ENCODE data around the gene KRT3. TPM values are rescaled to one million over a fixed set of nuclear protein-coding genes. Genes with fewer than 3 reads are reported as not detected.

Gene KRT3
- total and polyA plus RNA-seq, 2 donors from 2014 or later = not detected

DNA sequence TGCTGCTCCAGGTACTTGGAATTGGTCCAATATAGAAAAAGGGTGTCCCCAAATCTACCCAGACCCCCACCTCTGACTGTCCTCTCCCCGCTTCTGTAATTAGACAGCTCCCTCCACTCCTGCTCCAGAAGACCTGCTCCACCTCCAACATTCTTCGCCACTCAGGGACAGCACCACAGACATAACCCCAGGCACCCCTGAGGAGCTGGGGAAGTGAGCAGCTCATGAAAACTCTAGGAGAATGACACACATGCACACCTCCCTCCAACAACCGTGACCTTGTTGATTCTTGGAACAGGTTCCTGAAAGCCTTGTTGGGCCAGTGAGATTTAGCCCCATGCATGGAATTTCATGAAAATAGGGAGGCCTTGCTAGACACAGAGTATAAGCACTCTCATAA is 9.8 kb upstream of the KRT3 start:
- Histone ChIP-seq H3K27ac (ENCODE audit: low read depth in 2 of 2, low read length in 2 of 2) (no peak overlapping the region), H3K4me1 (ENCODE audit: control insufficient read depth in 2 of 3, insufficient read depth in 2 of 3, low read depth in 1 of 3, low read length in 3 of 3) (no peaks in the 10 kb centered on the region), H3K4me3 (ENCODE audit: low read length in 3 of 3) (no peak overlapping the region), H3K9me3 (ENCODE audit: control insufficient read depth in 2 of 3, insufficient read depth in 1 of 3, low read length in 3 of 3) (no peaks in the 10 kb centered on the region), H3K27me3 (ENCODE audit: control insufficient read depth, insufficient read depth, low read length) (no peaks in the 10 kb centered on the region), H3K9ac (ENCODE audit: low read length in 3 of 3) (no peak overlapping the region), H3K36me3 (ENCODE audit: control insufficient read depth in 2 of 3, insufficient read depth in 3 of 3, low read length in 3 of 3) (no peaks in the 10 kb centered on the region)
- DNase-seq = no peak
- no peak for FAIRE-seq
- TF ChIP-seq, protein P1, sequence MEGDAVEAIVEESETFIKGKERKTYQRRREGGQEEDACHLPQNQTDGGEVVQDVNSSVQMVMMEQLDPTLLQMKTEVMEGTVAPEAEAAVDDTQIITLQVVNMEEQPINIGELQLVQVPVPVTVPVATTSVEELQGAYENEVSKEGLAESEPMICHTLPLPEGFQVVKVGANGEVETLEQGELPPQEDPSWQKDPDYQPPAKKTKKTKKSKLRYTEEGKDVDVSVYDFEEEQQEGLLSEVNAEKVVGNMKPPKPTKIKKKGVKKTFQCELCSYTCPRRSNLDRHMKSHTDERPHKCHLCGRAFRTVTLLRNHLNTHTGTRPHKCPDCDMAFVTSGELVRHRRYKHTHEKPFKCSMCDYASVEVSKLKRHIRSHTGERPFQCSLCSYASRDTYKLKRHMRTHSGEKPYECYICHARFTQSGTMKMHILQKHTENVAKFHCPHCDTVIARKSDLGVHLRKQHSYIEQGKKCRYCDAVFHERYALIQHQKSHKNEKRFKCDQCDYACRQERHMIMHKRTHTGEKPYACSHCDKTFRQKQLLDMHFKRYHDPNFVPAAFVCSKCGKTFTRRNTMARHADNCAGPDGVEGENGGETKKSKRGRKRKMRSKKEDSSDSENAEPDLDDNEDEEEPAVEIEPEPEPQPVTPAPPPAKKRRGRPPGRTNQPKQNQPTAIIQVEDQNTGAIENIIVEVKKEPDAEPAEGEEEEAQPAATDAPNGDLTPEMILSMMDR (IDR thresholded peaks at IDR 0.05; ENCODE audit: borderline replicate concordance, extremely low read depth, insufficient read depth) = no peak
- intact Hi-C loops (cut with DNase I) = no loop called here

DNA sequence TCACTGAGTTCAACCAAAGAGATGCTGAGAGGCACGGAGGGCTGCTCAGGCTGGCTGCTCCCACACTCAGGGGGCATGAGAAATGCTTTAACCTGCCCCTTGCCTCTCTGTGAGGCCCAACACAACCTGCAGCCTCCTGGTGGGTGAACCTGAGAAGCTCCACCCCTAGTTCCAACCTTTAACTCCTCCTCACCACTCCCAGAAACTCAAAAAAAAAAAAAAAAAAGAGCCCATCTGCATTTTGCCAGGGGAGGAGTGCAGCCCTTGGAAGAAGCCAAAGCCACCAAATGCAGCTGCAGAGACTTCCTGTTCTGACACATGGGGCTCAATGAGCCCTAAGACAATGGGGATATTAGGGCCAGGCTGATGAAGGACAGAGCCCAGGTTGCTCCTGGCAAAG is 9.1 kb upstream of the KRT3 start:
- no peak for FAIRE-seq
- H3K9ac ChIP-seq (ENCODE audit: low read length in 3 of 3) = no peak overlapping the region
- DNase-seq = no peak
- no peaks in the 10 kb centered on the region for H3K4me1 ChIP-seq (ENCODE audit: control insufficient read depth in 2 of 3, insufficient read depth in 2 of 3, low read depth in 1 of 3, low read length in 3 of 3)
- H3K27me3 ChIP-seq (ENCODE audit: control insufficient read depth, insufficient read depth, low read length) = no peaks in the 10 kb centered on the region
- no peak overlapping the region for H3K27ac ChIP-seq (ENCODE audit: low read depth in 2 of 2, low read length in 2 of 2)
- no peaks in the 10 kb centered on the region for H3K36me3 ChIP-seq (ENCODE audit: control insufficient read depth in 2 of 3, insufficient read depth in 3 of 3, low read length in 3 of 3)
- TF ChIP-seq, protein P1 (IDR thresholded peaks at IDR 0.05; ENCODE audit: borderline replicate concordance, extremely low read depth, insufficient read depth) = no peak
- intact Hi-C loops (cut with DNase I) = no loop called here
- no peaks in the 10 kb centered on the region for H3K9me3 ChIP-seq (ENCODE audit: control insufficient read depth in 2 of 3, insufficient read depth in 1 of 3, low read length in 3 of 3)
- H3K4me3 ChIP-seq (ENCODE audit: low read length in 3 of 3) = no peak overlapping the region

DNA sequence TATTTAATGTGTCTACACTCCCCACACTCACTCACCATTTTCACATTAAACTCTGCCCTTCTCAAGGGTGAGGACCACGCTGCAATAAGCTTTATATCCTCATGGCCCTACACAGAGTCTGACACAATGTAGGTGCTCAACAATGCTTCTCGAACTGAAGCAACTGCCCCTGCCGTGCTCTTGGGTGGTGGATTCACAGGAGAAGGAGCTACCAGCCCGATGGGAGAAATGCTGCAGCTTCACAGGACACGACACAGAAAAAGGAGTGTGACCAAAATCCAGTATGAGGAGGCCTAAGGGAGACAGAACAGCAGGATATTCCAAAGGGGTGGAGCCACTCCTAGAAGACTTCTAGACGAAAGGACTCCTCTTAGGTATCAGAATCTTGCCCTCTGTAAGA is 6.5 kb upstream of the KRT3 start:
- FAIRE-seq = no peak
- intact Hi-C loops (cut with DNase I) = no loop called here
- H3K4me1 ChIP-seq (ENCODE audit: control insufficient read depth in 2 of 3, insufficient read depth in 2 of 3, low read depth in 1 of 3, low read length in 3 of 3) = no peaks in the 10 kb centered on the region

More for the DNA sequence above, 6.5 kb upstream of the KRT3 start:
- H3K9ac ChIP-seq (ENCODE audit: low read length in 3 of 3) = no peak overlapping the region
- DNase-seq = no peak
- H3K36me3 ChIP-seq (ENCODE audit: control insufficient read depth in 2 of 3, insufficient read depth in 3 of 3, low read length in 3 of 3) = no peaks in the 10 kb centered on the region
- H3K4me3 ChIP-seq (ENCODE audit: low read length in 3 of 3) = no peak overlapping the region
- no peaks in the 10 kb centered on the region for H3K9me3 ChIP-seq (ENCODE audit: control insufficient read depth in 2 of 3, insufficient read depth in 1 of 3, low read length in 3 of 3)
- TF ChIP-seq, protein P1 (IDR thresholded peaks at IDR 0.05; ENCODE audit: borderline replicate concordance, extremely low read depth, insufficient read depth) = no peak
- H3K27ac ChIP-seq (ENCODE audit: low read depth in 2 of 2, low read length in 2 of 2) = no peak overlapping the region
- H3K27me3 ChIP-seq (ENCODE audit: control insufficient read depth, insufficient read depth, low read length) = no peaks in the 10 kb centered on the region
